SK-N-MC (cell line): Measurements from ENCODE around the gene SHANK2.

Source experiments
- DNase-seq: peaks from one replicate; pipeline ENCODE4 v3.0.0-alpha.2; 2011; ENCODE audit warnings: low read depth, low spot score
- H3K27ac ChIP-seq: fragments of 200-600 bp; sonication (generic); 2 replicates; pipeline ENCODE4 v1.5.1; 2016; ENCODE audit warnings: mixed run types
- H3K36me3 ChIP-seq: fragments of 200-600 bp; sonication (generic); 2 replicates; pipeline ENCODE4 v1.6.1; 2017; ENCODE audit warnings: antibody characterized with exemption, low read length, mixed read lengths; ENCODE audit not compliant: insufficient read depth
- H3K4me3 ChIP-seq: fragments of 200-600 bp; sonication (generic); 2 replicates; pipeline ENCODE4 v1.5.1; 2016
- H3K9ac ChIP-seq: fragments of 200-600 bp; sonication (generic); 2 replicates; pipeline ENCODE4 v1.8.0; 2017; ENCODE audit warnings: mixed run types, mixed read lengths; ENCODE audit not compliant: insufficient read length
- H3K9me3 ChIP-seq: fragments of 200-600 bp; sonication (generic); 2 replicates; pipeline ENCODE4 v1.6.1; 2017; ENCODE audit warnings: low read depth, mild to moderate bottlenecking, antibody characterized with exemption, low read length, moderate library complexity, mixed read lengths
- EZH2 ChIP-seq: fragments of 200-600 bp; sonication (generic); IDR thresholded peaks from one replicate; pipeline ENCODE4 v1.6.1; 2017; ENCODE audit warnings: antibody characterized with exemption
- FOXP2 ChIP-seq: optimal IDR thresholded peaks from 2 replicates; pipeline ENCODE3; 2011; ENCODE audit warnings: mild to moderate bottlenecking, moderate library complexity; ENCODE audit not compliant: insufficient read depth; ENCODE audit errors: extremely low read length, control extremely low read depth
- POLR2AphosphoS5 ChIP-seq: IDR thresholded peaks from 2 replicates; pipeline ENCODE4 v1.6.1; 2012; ENCODE audit warnings: mild to moderate bottlenecking, low read depth, low read length, borderline replicate concordance

The SHANK2 gene

DNA sequence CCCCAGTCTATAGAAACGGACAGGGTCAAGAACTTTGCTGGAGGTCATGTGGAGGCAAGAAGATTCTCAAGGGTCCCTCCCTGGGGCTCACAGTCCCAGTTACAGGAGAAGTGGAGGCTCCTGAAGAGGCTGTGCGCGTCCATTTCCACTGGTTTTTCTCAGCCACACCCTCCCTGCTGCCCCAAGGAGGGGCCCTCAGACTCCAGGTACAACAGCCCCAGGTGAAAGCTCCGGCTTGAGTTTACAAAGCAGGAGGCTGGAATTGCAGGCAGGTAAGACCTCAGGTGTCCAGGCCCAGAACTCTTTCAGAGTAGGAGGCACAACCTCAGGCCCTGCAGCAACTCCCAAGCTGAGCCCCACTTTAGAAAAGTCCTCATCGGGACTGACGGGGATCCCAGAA is 3.1 kb downstream of the SHANK2 start:
- H3K27ac ChIP-seq = no peak overlapping the region
- no peaks in the 10 kb centered on the region for H3K36me3 ChIP-seq
- no peak for TF ChIP-seq EZH2
- no peak for TF ChIP-seq POLR2AphosphoS5
- TF ChIP-seq FOXP2 = no peak
- H3K9ac ChIP-seq = no peak overlapping the region
- DNase-seq = no peak
- no peaks in the 10 kb centered on the region for H3K9me3 ChIP-seq
- H3K4me3 ChIP-seq = no peak overlapping the region

DNA sequence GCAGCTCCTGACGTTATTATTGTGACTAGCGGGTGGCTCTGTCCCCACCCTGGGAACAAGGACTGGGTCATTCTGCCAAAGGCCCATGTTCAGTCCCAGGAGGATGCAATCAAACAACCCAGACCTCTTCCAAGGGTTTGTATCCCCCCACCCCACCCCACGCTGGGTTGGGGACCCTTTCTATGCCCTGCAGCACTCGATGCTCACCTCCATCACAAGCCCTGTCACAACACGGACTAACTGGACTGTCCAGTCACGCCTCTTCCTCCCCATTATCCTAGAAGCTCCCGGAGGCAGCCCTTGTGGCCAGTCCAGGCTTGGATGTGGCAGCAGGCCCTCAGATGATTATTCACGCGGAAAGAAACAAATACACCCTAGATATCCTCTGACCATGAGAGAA is 3.7 kb downstream of the SHANK2 start:
- TF ChIP-seq FOXP2 (no peak), EZH2 (no peak), POLR2AphosphoS5 (no peak)
- H3K27ac ChIP-seq = no peak overlapping the region
- H3K9me3 ChIP-seq = no peaks in the 10 kb centered on the region
- no peak overlapping the region for H3K9ac ChIP-seq
- no peak overlapping the region for H3K4me3 ChIP-seq
- H3K36me3 ChIP-seq = no peaks in the 10 kb centered on the region
- DNase-seq = no peak

DNA sequence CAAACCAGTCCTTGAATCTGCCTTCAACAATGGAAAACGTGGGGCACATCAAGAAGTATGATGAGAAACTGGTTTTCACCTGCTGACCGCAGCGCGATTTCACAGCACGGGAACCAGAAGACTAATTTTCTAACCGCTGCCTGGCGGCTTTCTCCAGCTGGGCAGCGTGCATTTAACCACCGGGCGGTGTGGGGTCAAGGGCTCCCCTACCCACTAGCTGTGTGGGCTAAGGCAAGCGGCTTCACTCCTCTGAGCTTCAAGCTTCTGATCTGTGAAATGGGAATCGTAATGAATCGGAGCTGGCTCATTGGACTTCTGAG is 4.2 kb downstream of the SHANK2 start:
- TF ChIP-seq EZH2 (no peak), POLR2AphosphoS5 (no peak), FOXP2 (no peak)
- H3K9ac ChIP-seq = no peak overlapping the region
- no peak for DNase-seq
- H3K4me3 ChIP-seq = no peak overlapping the region
- H3K9me3 ChIP-seq = no peaks in the 10 kb centered on the region
- no peak overlapping the region for H3K27ac ChIP-seq
- no peaks in the 10 kb centered on the region for H3K36me3 ChIP-seq

DNA sequence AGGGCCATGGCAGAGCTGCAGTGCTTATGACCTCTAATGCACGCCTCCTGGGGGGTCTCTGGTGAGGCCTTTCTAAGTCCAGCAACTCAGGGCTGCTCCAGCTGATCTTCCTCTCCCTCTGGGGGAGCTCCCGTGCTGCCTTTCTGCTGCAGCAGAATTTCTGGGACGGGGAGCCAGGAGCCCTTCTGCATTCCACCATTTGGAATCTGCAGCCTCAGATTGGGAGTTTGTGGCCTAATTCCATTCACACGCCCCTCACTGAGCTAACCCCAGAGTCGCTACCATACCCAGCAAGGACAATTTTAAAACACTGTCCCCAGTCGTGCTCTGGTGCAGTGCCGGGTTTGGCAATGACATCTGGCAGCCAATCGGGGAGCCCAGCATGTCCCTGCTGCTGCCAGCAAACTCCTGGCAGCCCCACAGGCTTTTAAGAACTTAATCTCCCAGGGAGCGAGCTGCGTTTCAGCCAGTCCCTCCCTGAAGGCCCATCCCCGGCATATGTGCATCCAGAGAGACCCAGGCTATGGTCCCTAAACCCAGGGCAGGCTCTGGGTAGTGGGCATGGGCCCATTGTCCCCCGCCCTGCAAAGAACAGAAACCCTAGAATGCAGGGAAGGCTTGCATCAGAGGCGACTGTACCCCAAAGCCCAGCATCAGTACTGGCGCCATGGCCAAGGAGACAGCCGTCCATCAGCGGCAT is 4.7 kb downstream of the SHANK2 start:
- no peak overlapping the region for H3K4me3 ChIP-seq
- no peak overlapping the region for H3K27ac ChIP-seq
- H3K9me3 ChIP-seq = no peaks in the 10 kb centered on the region
- no peak for DNase-seq
- no peak overlapping the region for H3K9ac ChIP-seq
- H3K36me3 ChIP-seq = no peaks in the 10 kb centered on the region
- no peak for TF ChIP-seq EZH2
- no peak for TF ChIP-seq POLR2AphosphoS5
- no peak for TF ChIP-seq FOXP2

DNA sequence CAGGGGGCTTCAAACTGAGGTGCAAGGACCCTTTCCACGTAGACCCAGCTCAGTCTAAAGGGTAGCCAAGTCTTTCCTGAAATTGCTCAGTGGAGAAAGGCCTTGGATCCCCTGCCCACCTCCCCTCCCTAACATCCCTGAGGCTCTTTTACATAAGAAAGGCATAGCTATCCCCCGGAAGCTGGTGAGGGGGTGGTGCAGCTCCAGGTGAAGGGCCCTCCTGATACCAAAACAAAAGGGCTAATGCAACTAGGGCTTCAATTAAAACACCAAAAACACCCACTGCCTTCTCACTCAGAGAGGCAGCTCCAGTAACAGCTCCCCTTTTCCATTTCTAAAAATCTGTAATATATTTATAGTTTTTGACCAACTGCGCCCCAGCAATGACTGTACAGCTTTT is 5.8 kb downstream of the SHANK2 start:
- Histone ChIP-seq H3K36me3 (no peaks in the 10 kb centered on the region), H3K9me3 (no peaks in the 10 kb centered on the region), H3K4me3 (no peak overlapping the region), H3K9ac (no peak overlapping the region), H3K27ac (no peak overlapping the region)
- DNase-seq = no peak
- TF ChIP-seq POLR2AphosphoS5 = no peak
- TF ChIP-seq EZH2 = no peak
- no peak for TF ChIP-seq FOXP2

DNA sequence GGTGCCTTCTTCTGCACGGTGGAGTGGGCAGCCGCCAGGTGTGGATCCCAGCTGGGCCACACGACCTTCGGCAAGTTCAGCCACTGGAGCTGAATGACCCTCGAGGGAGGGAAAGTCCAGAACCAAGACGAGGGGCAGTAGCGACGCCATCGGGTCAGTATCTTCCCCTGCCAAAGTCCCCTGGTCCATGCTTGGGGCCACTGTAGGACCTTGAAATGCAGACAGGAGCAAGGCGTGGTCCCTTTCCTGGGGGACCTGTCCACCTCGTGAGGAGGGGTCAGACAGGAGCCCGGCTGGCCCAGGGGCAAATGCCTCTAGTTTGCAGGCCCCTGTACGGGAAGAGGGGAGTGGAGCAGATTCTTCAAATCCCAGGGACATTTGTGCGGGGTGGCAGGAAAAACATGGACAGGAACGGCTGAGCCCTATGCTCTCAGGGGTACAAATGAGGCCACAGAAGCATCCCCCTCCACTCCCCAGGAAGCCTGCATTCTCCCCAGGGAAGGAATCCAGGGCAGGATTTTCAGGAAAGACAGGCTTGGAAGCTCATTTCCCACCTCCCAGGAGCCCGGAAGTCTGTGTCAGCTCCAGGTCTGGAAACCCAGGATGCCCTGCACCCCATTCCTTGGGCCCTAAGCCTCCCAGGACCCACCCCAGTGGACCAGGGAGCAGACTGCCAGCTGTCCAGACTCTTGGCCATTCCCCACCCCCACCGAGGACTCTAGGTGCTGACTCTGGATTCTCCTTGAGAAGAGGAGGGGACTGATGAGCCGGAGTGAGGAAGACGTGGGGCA is 6.6 kb downstream of the SHANK2 start:
- Histone ChIP-seq H3K9ac (no peak overlapping the region), H3K36me3 (no peaks in the 10 kb centered on the region)

DNA sequence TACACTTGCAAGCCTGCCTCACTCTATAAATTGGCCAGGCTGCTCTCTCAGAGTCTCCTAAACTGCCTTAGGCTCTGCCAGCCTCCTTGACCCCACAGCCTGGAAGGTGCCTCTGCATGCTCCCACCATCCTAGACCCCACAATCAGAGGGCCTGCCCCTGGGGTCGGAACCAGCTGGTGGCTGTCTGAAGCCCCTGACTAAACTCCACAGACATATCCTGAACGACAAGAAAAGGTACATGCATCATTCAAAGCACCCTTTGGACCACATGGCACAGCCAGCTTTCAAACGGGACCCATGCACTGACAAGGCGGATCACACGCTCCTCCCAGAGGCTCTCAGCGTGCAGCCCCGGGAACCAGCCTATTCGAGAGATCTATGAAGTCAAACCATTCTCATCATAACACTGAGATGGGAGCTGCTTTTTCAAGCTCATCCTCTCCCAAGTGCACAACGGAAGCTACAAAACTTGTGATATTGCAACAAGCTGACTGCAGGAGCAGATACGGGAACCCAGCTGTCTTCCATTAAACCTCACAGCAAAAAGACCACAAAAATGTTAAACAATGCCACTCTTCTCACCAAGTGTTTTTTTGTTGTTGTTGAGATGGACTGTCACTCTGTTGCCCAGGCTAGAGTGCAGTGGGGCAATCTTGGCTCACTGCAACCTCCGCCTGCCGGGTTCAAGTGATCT is 8.1 kb downstream of the SHANK2 start:
- no peak overlapping the region for H3K9ac ChIP-seq
- no peaks in the 10 kb centered on the region for H3K9me3 ChIP-seq
- H3K36me3 ChIP-seq = no peaks in the 10 kb centered on the region
- H3K4me3 ChIP-seq = no peak overlapping the region
- no peak for DNase-seq
- TF ChIP-seq FOXP2 = no peak
- TF ChIP-seq EZH2 = no peak
- TF ChIP-seq POLR2AphosphoS5 = no peak
- no peak overlapping the region for H3K27ac ChIP-seq

More for the DNA sequence above, 6.6 kb downstream of the SHANK2 start:
- no peak overlapping the region for H3K27ac ChIP-seq
- no peak for DNase-seq
- H3K9me3 ChIP-seq = no peaks in the 10 kb centered on the region
- no peak overlapping the region for H3K4me3 ChIP-seq
- no peak for TF ChIP-seq EZH2
- no peak for TF ChIP-seq FOXP2
- TF ChIP-seq POLR2AphosphoS5 = no peak

DNA sequence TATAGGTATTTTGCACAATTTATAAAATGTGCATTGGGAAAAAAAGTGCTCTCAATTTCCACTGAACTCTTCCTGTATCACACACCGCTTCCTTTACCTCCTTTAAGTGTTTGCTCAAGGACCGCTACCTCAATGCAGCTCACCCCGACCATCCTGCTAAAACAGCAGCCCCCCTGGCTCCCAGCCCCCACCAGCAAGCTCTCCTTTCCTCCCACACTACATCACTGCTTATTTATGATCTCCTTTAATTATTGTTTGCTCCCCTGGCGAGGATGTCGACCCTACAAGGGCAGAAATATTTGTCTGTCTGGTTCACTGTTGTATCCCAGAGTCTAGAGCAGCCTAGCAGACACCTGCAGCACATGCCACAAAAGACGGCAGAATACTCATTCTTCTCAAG is 10.0 kb downstream of the SHANK2 start:
- Histone ChIP-seq H3K4me3 (no peak overlapping the region), H3K36me3 (no peaks in the 10 kb centered on the region), H3K9ac (no peak overlapping the region), H3K9me3 (no peaks in the 10 kb centered on the region), H3K27ac (no peak overlapping the region)
- DNase-seq = no peak
- TF ChIP-seq FOXP2 (no peak), EZH2 (no peak), POLR2AphosphoS5 (no peak)
